NCI-H1436 (cell line): ENCODE results near the gene MSRB1.

ENCODE experiments used
- DNase-seq: peaks from one replicate; lab custom pipeline; 2025; lab: John Stamatoyannopoulos, UW

The MSRB1 gene, protein sequence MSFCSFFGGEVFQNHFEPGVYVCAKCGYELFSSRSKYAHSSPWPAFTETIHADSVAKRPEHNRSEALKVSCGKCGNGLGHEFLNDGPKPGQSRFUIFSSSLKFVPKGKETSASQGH

DNA sequence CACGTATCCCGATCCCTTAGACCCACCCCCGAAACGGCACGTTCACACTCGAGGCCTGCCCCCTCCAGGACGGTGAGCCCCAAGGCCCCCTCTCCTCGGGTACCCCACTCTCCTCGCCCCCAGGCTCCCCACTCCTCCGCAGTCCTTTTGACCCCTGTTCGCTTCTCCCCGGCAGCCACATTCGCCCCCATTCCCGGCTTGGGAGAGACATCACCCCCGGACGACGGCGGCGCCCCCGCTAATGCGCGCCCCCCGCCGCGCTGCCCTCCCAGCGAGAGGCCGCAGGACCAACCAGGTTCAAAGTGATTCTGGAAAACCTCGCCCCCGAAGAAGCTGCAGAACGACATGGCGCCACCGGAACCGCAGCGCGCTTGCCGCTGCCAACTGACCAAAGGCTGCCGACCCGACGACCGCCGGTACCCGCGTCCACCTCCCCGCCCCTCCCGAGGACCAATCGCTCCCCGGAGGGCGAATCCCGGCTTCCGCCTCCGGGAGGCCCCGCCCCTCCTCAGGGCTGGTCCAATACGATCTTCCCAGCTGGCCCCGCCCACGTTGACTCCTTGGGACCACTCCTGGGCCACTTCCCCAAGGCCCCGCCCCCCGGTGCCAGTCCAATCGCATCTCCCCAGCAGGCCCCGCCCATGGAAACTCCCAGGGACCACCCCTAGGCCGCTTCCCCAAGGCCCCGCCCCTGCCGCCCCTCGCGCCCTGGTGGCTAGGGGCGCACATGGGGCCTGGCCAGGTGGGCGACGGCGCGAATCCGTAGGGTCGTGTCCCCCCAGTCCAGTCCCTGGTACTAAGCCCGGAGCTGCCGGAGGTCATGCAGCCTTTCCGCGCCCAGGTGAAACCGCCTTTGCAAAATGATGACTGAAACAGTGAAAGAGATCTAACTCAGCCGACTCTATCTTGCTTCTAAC lies at the start of gene MSRB1:
TSS of gene MSRB1 (minus strand) at position 390 of the 917 bp plus-strand sequence. CDS start at position 347, 43 bp downstream.
- DNase-seq: peak; percentile 100

DNA sequence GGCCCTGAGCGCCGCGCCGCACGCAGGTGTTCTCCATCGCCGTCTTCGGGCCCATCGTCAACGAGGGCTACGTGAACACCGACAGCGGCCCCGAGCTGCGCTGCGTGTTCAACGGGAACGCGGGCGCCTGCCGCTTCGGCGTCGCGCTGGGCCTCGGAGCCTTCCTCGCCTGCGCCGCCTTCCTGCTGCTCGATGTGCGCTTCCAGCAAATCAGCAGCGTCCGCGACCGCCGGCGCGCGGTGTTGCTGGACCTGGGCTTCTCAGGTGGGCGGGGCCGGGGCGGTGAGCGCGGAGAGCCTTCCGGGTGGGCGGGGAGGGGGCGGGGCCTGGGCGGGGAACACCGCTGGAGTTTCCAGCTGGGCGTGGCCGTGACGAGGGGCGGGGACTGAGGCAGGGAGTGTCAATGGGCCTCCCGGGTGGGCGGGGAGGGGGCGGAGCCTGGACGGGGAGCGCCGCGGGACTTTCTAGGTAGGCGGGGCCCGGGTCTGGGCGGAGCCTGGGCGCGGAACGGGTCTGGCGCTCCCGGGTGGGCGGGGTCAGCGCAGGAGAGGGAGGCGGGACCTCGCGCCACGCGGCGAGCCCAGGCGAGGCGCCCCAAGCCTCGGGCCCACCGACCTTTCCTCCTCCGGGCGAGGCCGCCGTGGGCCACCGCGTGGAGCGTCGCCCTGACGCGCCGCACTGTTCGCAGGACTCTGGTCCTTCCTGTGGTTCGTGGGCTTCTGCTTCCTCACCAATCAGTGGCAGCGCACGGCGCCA lies 49.1 kb upstream of the MSRB1 start:
- no peak for DNase-seq

DNA sequence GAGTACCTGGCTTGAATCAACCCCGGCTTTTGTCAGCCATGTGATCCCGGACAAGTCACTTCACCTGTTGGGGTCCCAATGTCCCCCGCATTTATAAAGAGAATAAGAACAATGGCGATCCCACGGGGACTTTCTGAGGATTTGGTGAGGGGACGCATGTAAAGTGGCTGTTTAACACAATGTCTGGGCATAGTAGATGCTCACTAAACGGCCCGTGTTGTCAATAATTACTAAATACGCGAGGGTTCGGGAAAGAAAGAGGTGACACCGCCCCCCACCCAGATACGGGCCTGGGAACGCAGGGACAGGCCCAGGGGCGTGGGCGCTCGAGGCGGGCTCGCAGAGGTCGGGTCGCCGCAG lies 48.6 kb upstream of the MSRB1 start:
- DNase-seq: no peak

DNA sequence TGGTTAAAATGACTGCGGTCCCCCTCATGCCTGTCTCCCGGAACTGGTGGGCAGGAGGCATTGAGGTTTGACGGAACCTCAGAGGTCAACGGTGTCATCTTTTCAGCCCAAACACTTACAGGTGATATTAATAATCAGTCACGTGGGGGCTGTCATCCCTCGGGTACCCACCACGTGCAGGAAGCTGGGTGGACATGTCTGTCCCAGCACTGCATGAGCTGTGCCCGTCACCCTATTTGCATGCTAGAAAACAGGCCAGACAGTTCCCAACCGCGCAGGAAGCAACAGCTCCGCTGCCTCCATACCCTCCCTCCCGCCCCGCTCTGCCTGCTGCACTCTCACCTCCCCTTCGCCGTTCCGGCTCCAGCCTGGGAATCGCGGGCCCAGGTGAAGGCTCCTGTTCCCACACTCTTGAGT lies 48.1 kb upstream of the MSRB1 start:
- DNase-seq: no peak

DNA sequence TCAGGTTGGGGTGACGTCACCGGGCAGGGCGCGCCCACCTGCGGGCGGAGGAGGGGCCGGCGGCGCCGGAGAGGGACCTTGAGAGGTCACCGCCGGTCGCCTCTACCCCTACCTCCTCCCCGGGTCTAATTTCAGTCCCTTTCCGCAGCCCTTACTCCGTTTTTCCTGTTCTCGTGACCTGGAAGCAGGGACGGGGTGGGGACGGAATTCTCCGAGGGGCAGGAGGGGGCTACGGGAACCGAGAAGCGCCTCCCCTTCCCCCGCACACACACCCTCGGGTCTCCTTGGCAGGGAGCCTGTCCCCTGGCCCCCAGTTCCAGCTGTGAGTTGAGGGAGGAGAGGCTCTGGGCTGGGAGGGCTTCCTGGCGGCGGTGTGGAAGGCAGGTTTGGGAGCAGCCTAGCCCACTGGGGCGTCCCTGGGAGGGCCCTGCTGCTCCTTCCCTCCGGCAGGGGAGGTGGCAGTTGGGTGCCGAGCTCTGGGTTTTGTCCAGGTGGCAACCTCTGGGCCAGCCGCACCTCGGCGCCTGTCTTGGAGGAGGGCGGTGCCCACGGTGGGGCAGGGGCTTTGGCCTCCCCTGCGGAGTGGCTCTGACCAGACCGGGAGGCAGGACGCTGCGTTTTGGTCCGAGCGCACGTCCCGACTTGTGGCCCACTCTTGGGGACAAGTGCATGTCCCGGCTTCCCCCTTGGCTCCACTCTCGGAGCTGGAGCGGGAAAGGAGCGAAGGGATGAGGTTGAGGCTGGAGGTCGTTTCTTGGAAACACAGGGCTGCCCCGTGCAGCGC lies 47.5 kb upstream of the MSRB1 start:
- peak; percentile 47 for DNase-seq

DNA sequence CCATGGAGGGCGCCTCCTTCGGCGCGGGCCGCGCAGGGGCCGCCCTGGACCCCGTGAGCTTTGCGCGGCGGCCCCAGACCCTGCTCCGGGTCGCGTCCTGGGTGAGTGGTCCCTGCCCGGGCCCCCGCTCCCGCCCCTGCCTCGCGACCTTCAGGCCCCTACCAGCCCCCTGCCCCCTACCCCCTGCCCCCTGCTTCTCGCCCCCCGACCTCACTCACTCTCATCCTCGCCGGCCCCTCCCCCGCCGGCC lies 47.0 kb upstream of the MSRB1 start:
- DNase-seq: no peak

DNA sequence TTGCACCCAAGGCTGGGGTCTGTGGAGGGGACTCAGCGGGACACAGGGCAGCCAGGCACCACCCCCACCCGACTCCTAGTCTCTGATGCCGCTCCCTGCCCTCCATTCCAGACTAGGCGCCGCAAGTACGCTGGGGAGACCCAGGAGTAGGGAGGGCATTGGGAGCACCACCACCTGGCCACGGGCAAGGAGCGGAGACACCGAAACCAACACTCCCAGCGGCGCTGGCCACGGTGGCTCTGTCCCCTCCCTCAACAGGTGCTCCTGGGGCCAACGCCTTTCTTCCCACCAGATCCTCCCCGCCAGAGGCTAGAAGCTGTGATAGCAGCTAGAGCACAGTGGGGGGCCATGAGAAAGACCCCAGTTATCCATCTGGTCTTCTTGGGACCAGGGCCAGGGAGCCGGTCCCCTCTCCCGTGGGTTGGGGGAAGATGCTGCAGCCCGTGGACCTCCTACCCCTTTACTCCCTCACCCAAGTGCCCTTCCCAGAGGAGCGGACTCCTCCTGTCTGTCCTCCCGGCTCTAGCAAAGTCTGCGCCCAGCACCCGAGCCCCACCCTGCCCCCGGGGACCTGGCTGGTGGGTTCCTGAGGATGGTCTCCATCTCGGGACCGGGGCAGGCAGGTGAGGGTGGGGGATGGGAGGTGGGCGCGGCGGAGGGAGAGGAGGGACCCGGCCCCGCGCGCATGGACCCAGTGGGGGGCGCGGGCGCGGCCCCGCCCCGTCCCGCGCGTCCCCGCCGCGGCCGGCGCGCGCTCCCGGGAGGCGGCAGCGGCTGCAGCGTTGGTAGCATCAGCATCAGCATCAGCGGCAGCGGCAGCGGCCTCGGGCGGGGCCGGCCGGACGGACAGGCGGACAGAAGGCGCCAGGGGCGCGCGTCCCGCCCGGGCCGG lies 46.5 kb upstream of the MSRB1 start, which contains the start of gene SYNGR3:
TSS of gene SYNGR3 (plus strand) at position 762 of the 892 bp plus-strand sequence. CDS start 133 bp downstream, outside the sequence.
- no peak for DNase-seq

DNA sequence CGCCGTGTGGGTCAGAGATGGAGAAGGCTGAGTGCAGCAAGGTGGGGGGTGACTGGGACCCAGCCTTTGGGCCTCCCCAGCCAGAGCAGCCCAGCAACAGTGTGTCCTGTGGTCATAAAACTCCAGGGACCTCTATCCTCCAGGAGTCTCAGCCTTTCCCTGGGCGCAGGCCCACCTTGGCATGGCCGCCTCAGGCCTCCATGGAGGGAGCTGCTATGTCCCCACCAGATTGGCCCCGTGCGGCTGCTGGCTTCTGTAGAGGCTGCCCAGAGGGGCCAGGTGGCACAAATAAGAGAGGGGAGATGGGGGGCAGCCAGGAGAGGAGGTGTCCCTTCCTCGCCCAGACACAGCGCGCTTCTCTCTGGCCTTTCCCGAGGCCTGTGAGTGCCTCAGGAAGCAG lies 44.2 kb upstream of the MSRB1 start:
- no peak for DNase-seq

DNA sequence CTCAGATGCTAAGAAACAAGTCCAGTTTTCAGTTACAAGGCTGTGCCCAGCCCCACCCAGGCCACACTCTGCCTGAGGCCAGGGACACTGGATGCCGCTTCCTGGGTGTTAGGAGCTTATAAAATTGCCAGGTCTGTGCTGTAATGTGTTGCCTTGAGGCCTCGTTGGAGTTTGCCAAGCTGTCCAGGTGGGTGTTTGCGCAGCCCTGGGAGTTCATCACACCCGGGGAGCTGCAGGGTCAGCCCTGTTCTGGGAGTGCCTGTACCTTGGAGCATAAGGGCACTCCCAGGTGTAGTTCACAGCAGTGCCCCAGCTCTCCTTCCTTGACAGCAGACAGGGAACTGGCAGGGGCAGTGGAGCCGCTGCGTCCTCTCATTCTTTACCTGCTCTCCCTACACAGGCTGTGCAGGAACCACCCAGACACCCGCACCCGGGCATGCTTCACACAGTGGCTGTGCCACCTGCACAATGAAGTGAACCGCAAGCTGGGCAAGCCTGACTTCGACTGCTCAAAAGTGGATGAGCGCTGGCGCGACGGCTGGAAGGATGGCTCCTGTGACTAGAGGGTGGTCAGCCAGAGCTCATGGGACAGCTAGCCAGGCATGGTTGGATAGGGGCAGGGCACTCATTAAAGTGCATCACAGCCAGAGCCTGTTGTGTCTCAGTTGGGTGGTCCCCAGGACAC lies 42.6 kb upstream of the MSRB1 start:
- no peak for DNase-seq

DNA sequence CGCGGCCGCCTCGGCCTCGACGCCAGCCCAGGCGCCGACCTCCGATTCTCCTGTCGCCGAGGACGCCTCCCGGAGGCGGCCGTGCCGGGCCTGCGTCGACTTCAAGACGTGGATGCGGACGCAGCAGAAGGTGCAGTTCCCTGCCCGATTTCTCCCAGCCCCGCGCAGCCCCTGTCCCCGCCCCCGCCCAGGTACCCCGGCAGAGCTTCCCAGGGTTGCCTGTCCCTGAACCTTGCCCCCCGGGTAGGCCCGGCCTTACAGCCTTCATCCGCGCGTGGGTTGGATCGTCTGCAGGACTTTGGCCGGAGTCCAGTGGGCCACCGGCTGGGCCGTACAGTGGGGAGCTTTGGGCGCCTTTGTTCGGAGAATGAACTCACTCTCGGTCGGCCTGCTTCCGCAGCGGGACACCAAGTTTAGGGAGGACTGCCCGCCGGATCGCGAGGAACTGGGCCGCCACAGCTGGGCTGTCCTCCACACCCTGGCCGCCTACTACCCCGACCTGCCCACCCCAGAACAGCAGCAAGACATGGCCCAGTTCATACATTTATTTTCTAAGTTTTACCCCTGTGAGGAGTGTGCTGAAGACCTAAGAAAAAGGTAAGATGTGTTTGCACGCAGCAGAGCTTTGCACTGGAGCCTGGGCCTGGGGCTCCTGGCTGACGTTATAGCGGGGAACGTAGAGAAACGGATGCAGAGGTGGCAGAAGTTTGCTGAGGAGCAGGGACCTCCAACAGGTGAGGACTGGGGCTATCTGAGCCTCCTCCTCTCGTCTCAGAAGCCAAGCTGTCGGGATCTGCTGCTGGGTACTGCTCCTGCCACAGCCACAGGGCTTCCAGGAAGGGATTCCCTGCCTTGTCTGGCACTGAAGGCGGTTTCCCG lies 41.6 kb upstream of the MSRB1 start:
- DNase-seq: no peak

DNA sequence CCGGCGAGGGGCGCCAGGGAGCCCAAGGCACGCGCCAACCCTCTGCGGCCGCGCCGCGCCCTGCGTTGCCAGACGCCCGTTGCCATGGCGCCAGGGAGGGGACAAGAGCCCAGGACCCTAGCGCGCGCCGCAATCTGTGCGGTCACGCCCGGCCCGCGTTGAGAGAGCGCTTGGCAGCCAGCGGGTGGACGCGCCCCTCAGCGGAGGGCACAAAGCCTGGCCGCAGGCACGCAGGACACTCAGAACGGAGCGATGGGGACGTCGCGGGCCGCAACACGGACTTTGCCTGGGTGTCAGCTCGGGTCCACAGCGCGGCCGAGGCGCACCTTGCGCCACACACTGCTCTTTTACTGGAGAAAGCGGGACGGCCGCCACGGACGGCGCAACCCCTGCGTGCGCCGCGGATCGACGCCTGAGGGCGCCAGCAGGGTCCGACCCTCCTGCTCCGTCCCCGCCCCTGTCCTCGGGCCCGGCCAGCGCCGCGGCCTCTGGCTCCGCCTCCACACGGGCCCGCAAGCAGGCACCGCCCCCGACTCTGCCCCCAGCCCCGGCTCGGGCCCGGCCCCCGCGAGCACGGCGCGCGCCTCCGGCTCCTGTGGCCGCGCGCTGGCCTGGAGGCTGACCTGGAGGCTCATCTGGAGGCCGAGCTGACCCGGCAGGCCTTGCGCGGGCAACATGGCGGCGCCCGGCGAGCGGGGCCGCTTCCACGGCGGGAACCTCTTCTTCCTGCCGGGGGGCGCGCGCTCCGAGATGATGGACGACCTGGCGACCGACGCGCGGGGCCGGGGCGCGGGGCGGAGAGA lies 40.7 kb upstream of the MSRB1 start, which contains the start of gene GFER:
TSS of gene GFER (plus strand) at position 650 of the 803 bp plus-strand sequence. CDS start at position 676, 26 bp downstream.
- peak; percentile 73 for DNase-seq

DNA sequence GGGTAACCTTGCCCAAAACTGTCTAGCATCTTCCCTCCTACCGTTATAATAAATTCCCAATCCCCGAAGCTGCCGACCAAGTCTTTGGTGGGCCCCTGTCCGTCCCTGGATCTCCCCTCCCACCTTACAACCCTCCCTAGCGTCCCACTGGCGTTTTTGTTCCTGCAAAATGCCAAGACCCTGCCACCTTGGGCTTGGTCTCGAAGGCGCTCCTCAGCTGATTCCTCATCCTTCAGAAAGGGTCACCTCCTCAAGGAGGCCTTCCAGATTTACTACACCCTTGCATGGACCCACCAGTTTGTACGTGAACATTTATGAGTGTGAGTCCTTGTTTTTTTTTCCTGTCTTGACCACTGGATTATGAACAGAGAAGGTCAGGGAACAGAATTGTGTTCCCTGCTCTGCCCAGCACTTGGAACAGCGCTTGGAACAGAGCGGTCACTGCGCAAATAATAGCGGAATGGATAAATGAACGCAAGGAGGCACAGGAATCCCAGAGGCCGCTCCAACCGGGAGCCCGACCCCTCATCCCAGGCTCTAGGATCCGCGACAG lies 40.1 kb upstream of the MSRB1 start:
- DNase-seq: no peak

DNA sequence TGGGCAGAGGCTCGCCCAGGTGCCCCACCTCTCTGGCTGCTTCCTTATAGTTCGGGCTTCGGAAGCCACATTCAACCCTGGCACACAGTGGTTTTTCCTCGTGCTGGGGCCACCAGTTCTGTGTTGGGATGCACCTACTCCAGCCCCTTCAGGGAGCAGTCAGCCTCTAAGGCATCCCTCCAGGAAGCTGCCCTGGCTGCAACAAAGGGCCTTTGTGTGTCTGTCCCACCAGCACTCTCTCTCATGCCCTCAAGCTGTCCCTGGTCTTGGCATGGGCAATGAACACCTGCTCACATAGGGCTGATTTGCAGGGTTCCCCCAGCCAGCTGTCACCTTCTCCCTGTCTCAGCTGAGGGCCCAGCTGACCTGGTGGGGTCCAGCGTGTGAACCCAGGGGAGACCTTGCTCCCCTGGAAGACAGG lies 39.0 kb upstream of the MSRB1 start:
- DNase-seq: no peak

DNA sequence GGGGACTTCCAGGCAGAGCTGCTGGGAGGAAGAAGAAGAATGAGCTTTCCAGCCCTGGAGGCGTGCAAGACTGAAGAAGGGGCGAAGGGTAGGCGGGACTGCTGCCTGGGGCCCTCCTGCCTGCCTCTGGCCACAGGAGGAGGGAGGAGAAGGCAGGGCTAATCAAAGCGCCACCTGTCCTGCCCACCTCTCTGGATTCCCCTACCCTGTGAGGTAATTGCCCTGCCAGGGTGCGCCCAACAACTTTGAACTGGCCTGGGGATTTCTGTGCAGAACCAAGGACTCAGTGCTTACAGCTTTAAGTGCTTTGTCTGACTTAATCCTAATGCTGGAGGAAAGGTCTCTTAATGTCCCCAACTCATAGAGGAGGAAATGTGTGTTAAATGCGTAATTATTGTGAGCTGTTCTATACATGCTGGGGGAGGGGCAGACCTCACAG lies 38.4 kb upstream of the MSRB1 start, which contains the start of gene NOXO1:
TSS of gene NOXO1 (minus strand) at position 72 of the 439 bp plus-strand sequence. CDS start 290 bp downstream, outside the sequence.
- no peak for DNase-seq

DNA sequence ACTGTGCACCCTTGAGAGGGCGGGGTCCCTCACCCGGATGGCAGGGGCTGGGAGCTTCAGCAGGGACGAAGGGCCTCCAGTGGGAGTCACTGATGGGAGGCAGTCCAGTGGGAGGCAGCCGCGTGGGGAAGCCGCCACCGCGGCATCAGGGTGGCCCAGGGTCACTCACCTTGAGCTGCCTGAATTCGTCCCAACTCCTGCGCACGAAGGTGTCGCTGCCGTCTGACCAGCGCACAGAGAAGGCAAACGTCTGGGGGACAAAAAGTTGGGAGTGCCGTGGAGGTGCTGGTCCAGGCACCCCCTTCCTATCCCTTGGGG lies 37.7 kb upstream of the MSRB1 start:
- no peak for DNase-seq

DNA sequence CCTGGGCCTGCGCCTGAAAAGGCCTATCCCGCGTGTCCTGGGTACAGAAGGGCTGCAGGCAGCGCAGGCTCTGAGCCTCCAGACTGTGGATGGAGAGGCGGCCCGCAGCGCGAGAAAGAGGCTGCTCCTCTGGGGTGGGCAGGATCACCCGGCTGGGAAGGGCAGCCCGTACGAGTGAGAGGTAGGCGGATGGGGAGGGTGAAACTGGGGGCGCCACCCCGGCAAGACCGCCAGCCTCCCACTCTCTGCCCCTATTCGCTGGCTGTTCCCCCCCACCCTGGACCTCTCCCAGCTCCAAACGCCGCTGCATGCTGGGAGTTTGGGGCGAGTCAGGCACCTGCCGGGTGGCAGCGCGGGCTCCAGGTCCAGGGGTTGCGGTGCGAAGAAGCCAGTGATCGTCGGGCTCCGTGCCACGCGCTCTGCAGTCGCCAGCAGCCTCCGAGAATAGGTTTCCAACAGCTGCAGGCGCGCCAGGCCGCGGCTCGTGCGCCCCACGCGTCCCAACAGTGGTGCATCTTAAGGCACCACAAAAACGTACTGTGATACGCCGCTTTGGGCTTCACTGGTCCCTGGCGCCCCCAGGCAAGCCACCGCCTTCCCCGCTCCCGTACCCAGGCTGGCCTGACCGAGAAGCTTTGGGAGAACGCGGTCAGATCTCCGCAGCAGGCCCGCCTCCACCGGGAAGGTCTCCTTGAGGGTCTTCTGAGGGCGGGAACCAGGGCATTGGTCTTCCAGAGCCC lies 37.2 kb upstream of the MSRB1 start:
- no peak for DNase-seq

DNA sequence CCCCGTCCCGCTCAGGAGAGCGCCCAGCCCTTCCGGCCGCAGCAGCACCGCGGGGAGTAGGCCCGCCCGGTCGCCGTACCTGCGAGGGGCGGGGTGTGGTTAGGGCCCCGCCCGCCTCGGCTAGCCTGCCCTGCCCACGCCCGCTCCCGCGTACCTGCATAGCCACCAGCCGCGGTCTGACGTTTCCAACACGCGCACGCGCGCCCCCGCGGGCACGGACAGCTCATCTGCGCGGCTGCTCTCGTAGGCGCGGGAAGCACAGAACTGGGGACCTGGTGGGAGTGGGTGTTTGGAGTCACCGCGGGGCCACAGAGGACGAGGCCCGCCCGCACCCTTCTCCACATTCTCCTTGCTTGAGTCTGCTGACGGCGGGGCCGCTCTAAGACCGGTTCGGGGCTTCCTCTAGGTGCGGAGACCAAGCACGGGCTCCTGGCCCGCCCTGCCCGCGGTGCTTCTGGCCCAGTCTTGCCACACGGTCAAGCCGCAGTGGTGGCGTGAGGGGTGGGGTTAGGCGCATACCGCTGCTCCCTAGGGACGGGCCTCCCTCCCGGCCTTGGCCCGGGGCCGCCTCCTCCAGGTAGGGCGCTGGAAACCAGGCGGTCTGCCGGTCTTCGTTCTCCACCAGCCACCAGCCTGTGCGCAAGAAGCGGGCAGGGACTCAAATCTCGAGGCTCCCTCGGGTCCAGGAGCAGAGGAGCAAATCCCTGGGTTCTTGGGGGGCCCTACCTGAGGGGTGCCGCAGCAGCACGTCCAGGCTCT lies 36.5 kb upstream of the MSRB1 start:
- DNase-seq: peak; percentile 25
